Measurements from ENCODE around the gene MAOB.

MAOB gene

DNA sequence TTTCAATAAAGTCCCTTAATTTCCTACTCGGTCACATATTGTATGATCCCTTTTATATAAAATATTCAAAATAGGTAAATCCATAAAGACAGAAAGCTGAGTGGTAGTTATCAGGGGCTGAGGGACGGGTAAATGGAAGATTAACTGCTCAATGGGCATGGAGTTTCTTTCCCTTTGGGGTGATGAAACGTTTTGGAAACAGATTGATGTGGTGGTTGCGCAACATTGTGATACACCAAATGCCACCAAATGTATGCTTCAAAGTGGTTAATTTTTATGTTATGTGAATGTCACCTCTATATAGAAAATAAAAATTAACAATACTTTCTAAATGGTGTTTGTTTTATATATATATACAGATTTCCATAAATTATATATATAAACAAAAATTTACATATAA, 15.0 kb upstream of the MAOB start:
- H2AFZ ChIP-seq (ENCODE audit: low read depth, low read length, severe bottlenecking) = no peak overlapping the region
- H3K9me3 ChIP-seq (ENCODE audit: insufficient read depth, low read length) = no peaks in the 10 kb centered on the region
- no peaks in the 10 kb centered on the region for H4K20me1 ChIP-seq (ENCODE audit: low read depth, low read length)
- H3K27ac ChIP-seq (ENCODE audit: low read depth, low read length) = no peak overlapping the region
- H3K4me2 ChIP-seq (ENCODE audit: low read depth, low read length, poor library complexity, severe bottlenecking) = no peak overlapping the region
- H3F3A ChIP-seq (ENCODE audit: insufficient read depth) = no peaks in the 10 kb centered on the region
- H3K27me3 ChIP-seq (ENCODE audit: low read length) = no peaks in the 10 kb centered on the region
- no peak overlapping the region for H3K9ac ChIP-seq (ENCODE audit: low read length)
- H3K36me3 ChIP-seq (ENCODE audit: low read length) = no peaks in the 10 kb centered on the region
- H3K79me2 ChIP-seq (ENCODE audit: insufficient read depth, low read length) = no peaks in the 10 kb centered on the region
- H3K4me3 ChIP-seq (ENCODE audit: insufficient read depth, low read length, poor library complexity, severe bottlenecking) = no peak overlapping the region
- H3K9me2 ChIP-seq (replicated peaks; ENCODE audit: insufficient read depth, low read length) = no peaks in the 10 kb centered on the region
- TF ChIP-seq EZH2phosphoT487 (conservative IDR thresholded peaks at IDR 0.05; ENCODE audit: low read length) (no peak), CTCF (IDR thresholded peaks at IDR 0.05; ENCODE audit: insufficient read depth, low read length, poor library complexity, severe bottlenecking) (no peak)

- Histone ChIP-seq H3K9me3 (ENCODE audit: insufficient read depth, low read length) (no peaks in the 10 kb centered on the region), H3K4me3 (ENCODE audit: insufficient read depth, low read length, poor library complexity, severe bottlenecking) (no peak overlapping the region), H3K36me3 (ENCODE audit: low read length) (no peaks in the 10 kb centered on the region), H3K4me2 (ENCODE audit: low read depth, low read length, poor library complexity, severe bottlenecking) (no peak overlapping the region), H3K79me2 (ENCODE audit: insufficient read depth, low read length) (no peaks in the 10 kb centered on the region), H3F3A (ENCODE audit: insufficient read depth) (no peaks in the 10 kb centered on the region), H4K20me1 (ENCODE audit: low read depth, low read length) (no peaks in the 10 kb centered on the region), H3K27ac (ENCODE audit: low read depth, low read length) (no peak overlapping the region), H3K9ac (ENCODE audit: low read length) (no peak overlapping the region), H2AFZ (ENCODE audit: low read depth, low read length, severe bottlenecking) (no peak overlapping the region), H3K27me3 (ENCODE audit: low read length) (no peaks in the 10 kb centered on the region), H3K9me2 (replicated peaks; ENCODE audit: insufficient read depth, low read length) (no peaks in the 10 kb centered on the region)
- TF ChIP-seq EZH2phosphoT487 (conservative IDR thresholded peaks at IDR 0.05; ENCODE audit: low read length) (no peak), CTCF (IDR thresholded peaks at IDR 0.05; ENCODE audit: insufficient read depth, low read length, poor library complexity, severe bottlenecking) (no peak)
These were observed 10.2 kb upstream of the MAOB start for GRCh38 chrX:43892336-43892870.

- Histone ChIP-seq H3K4me3 (ENCODE audit: insufficient read depth, low read length, poor library complexity, severe bottlenecking) (no peak overlapping the region), H2AFZ (ENCODE audit: low read depth, low read length, severe bottlenecking) (no peak overlapping the region), H4K20me1 (ENCODE audit: low read depth, low read length) (no peaks in the 10 kb centered on the region), H3K9ac (ENCODE audit: low read length) (no peak overlapping the region), H3F3A (ENCODE audit: insufficient read depth) (no peaks in the 10 kb centered on the region), H3K9me2 (replicated peaks; ENCODE audit: insufficient read depth, low read length) (no peaks in the 10 kb centered on the region), H3K27ac (ENCODE audit: low read depth, low read length) (no peak overlapping the region), H3K36me3 (ENCODE audit: low read length) (no peaks in the 10 kb centered on the region), H3K4me2 (ENCODE audit: low read depth, low read length, poor library complexity, severe bottlenecking) (no peak overlapping the region), H3K9me3 (ENCODE audit: insufficient read depth, low read length) (no peaks in the 10 kb centered on the region), H3K79me2 (ENCODE audit: insufficient read depth, low read length) (no peaks in the 10 kb centered on the region), H3K27me3 (ENCODE audit: low read length) (no peaks in the 10 kb centered on the region)
- TF ChIP-seq EZH2phosphoT487 (conservative IDR thresholded peaks at IDR 0.05; ENCODE audit: low read length) (no peak), CTCF (IDR thresholded peaks at IDR 0.05; ENCODE audit: insufficient read depth, low read length, poor library complexity, severe bottlenecking) (no peak)
These were observed 3.4 kb upstream of the MAOB start for GRCh38 chrX:43885617-43886016.

Data from SU-DHL-6 (cell line).